GM12801 (cell line): ENCODE results near the gene PTH2.

Experiments used
- CTCF ChIP-seq: IDR thresholded peaks from one replicate; pipeline ENCODE4 v1.5.1; 2011; ENCODE audit warnings: control low read depth; ENCODE audit not compliant: insufficient read length; ENCODE audit errors: extremely low read depth

PTH2 gene

GRCh38 chr19:49423071-49423984, at the start of gene PTH2:
PTH2 (minus strand) TSS chr19:49423441; CDS start chr19:49423339, 102 bp downstream.
- TF ChIP-seq CTCF: no peak

GRCh38 chr19:49472936-49473335, 49.7 kb upstream of the PTH2 start:
- no peak for TF ChIP-seq CTCF

- TF ChIP-seq CTCF: no peak
Measured at GRCh38 chr19:49470615-49470978, 47.4 kb upstream of the PTH2 start.

GRCh38 chr19:49469828-49470614, 46.8 kb upstream of the PTH2 start:
- no peak for TF ChIP-seq CTCF

- TF ChIP-seq CTCF: no peak
Measured at GRCh38 chr19:49468746-49469447, 45.7 kb upstream of the PTH2 start.

- no peak for TF ChIP-seq CTCF
Measured at GRCh38 chr19:49468199-49468598, 45.0 kb upstream of the PTH2 start.

GRCh38 chr19:49465371-49465770, 42.1 kb upstream of the PTH2 start:
- no peak for TF ChIP-seq CTCF
